GM23338 (cell line): ENCODE measurements around the gene PIEZO2. TPM values are rescaled to one million over a fixed set of nuclear protein-coding genes. Genes with fewer than 3 reads are reported as not detected.

Source experiments
- ATAC-seq: fragments of 200-7000 bp; cut with Tn5 transposase; 3 replicates; pipeline ENCODE4 v1.9.1; 2020
- DNase-seq: peaks from one replicate; pipeline ENCODE4 v3.0.0-alpha.2; 2015; ENCODE audit warnings: low spot score
- H2AFZ ChIP-seq: fragments of 200-600 bp; sonication (generic); 2 replicates; pipeline ENCODE4 v1.8.0; 2016; ENCODE audit warnings: antibody characterized with exemption, mild to moderate bottlenecking, moderate library complexity
- H3F3A ChIP-seq: fragments of 200-600 bp; sonication (generic); replicated peaks from 2 replicates; pipeline ENCODE4 v1.8.0; 2017; ENCODE audit warnings: antibody characterized with exemption, mixed run types, low read depth
- H3K27ac ChIP-seq: fragments of 200-600 bp; sonication (generic); 2 replicates; pipeline ENCODE4 v1.6.1; 2016; ENCODE audit warnings: low read depth
- H3K27me3 ChIP-seq: fragments of 200-600 bp; sonication (generic); 2 replicates; pipeline ENCODE4 v1.8.0; 2016; ENCODE audit warnings: mild to moderate bottlenecking, mixed run types, moderate library complexity; ENCODE audit not compliant: insufficient read depth
- H3K36me3 ChIP-seq: fragments of 200-600 bp; sonication (generic); 2 replicates; pipeline ENCODE4 v1.8.0; 2016; ENCODE audit warnings: mild to moderate bottlenecking; ENCODE audit not compliant: insufficient read depth
- H3K4me1 ChIP-seq: fragments of 200-600 bp; sonication (generic); 2 replicates; pipeline ENCODE4 v1.8.0; 2016; ENCODE audit warnings: mild to moderate bottlenecking, moderate library complexity; ENCODE audit not compliant: insufficient read depth
- H3K4me2 ChIP-seq: fragments of 200-600 bp; sonication (generic); 2 replicates; pipeline ENCODE4 v1.7.1; 2017; ENCODE audit warnings: mixed run types
- H3K4me3 ChIP-seq: fragments of 200-600 bp; sonication (generic); 2 replicates; pipeline ENCODE4 v1.6.1; 2016; ENCODE audit warnings: mixed run types
- H3K79me2 ChIP-seq: fragments of 200-600 bp; sonication (generic); replicated peaks from 2 replicates; pipeline ENCODE4 v1.8.0; 2017; ENCODE audit warnings: mild to moderate bottlenecking; ENCODE audit not compliant: insufficient read depth
- H3K9me2 ChIP-seq: fragments of 200-600 bp; sonication (generic); 2 replicates; pipeline ENCODE4 v1.8.0; 2017; ENCODE audit not compliant: insufficient read depth
- H4K20me1 ChIP-seq: fragments of 200-600 bp; sonication (generic); replicated peaks from 2 replicates; pipeline ENCODE4 v1.8.0; 2017; ENCODE audit warnings: mild to moderate bottlenecking; ENCODE audit not compliant: insufficient read depth
- H3K27ac Mint-ChIP-seq: 2 replicates; pipeline ENCODE4 v1.8.0; 2020; ENCODE audit warnings: inconsistent platforms, mild to moderate bottlenecking, moderate library complexity, mixed read lengths
- H3K27me3 Mint-ChIP-seq: 3 replicates; pipeline ENCODE4 v1.8.0; 2022; ENCODE audit warnings: low read depth, mild to moderate bottlenecking, moderate library complexity, mixed read lengths, inconsistent platforms; ENCODE audit not compliant: insufficient read depth, poor library complexity
- H3K36me3 Mint-ChIP-seq: 3 replicates; pipeline ENCODE4 v1.8.0; 2021; ENCODE audit warnings: low read depth, mild to moderate bottlenecking, inconsistent platforms, moderate library complexity, mixed read lengths
- H3K4me1 Mint-ChIP-seq: 3 replicates; pipeline ENCODE4 v1.8.0; 2020; ENCODE audit warnings: mild to moderate bottlenecking, inconsistent platforms, mixed read lengths
- H3K4me3 Mint-ChIP-seq: 3 replicates; pipeline ENCODE4 v1.8.0; 2021; ENCODE audit warnings: moderate library complexity, mild to moderate bottlenecking, inconsistent platforms, mixed read lengths
- H3K9me3 Mint-ChIP-seq: 3 replicates; pipeline ENCODE4 v1.8.0; 2020; ENCODE audit warnings: moderate library complexity, mild to moderate bottlenecking, inconsistent platforms, mixed read lengths
- CREB1 ChIP-seq: fragments of 250-450 bp; sonication (Bioruptor Pico); IDR thresholded peaks from 2 replicates; pipeline ENCODE4 v1.5.0; 2020; ENCODE audit warnings: low read depth, mild to moderate bottlenecking, moderate library complexity
- EZH2 ChIP-seq: fragments of 200-600 bp; sonication (generic); IDR thresholded peaks from one replicate; pipeline ENCODE4 v1.8.0; 2017; ENCODE audit warnings: antibody characterized with exemption, mild to moderate bottlenecking, low read depth; ENCODE audit not compliant: unreplicated experiment
- EZH2phosphoT487 ChIP-seq: fragments of 200-600 bp; sonication (generic); IDR thresholded peaks from one replicate; pipeline ENCODE4 v1.8.1; 2018; ENCODE audit warnings: antibody characterized with exemption; ENCODE audit not compliant: unreplicated experiment
- JUNB ChIP-seq: IDR thresholded peaks from one replicate; pipeline ENCODE4 v1.6.1; 2016; ENCODE audit warnings: antibody characterized with exemption; ENCODE audit not compliant: unreplicated experiment
- NANOG ChIP-seq: IDR thresholded peaks from 2 replicates; pipeline ENCODE4 v1.6.1; 2016; ENCODE audit warnings: antibody characterized with exemption, borderline replicate concordance
- STAT1 ChIP-seq: IDR thresholded peaks from one replicate; pipeline ENCODE4 v1.6.1; 2016; ENCODE audit warnings: antibody characterized with exemption; ENCODE audit not compliant: unreplicated experiment
- ZNF114 ChIP-seq: fragments of 250-450 bp; sonication (Bioruptor Pico); IDR thresholded peaks from 2 replicates; pipeline ENCODE4 v1.5.0; 2020; ENCODE audit warnings: mild to moderate bottlenecking, moderate library complexity
- ZNF331 ChIP-seq: fragments of 250-450 bp; sonication (Bioruptor Pico); IDR thresholded peaks from 2 replicates; pipeline ENCODE4 v1.5.0; 2020; ENCODE audit warnings: low read depth, mild to moderate bottlenecking, moderate library complexity
- polyA plus RNA-seq: library from polyadenylated mRNA; unstranded; fragments of >200 nt; fragmentation: Nextera tagmentation; extraction: Ambion mirVana; gene quantifications from 2 replicates; pipeline ENCODE4 v1.2.1, GENCODE V29; 2016
- total RNA-seq: library from RNA; depleted of rRNA; stranded (reverse); fragments of >200 nt; shearing (Covaris generic); gene quantifications from 2 replicates; pipeline ENCODE4 v1.2.3, GENCODE V29; 2014
- TF ChIP-seq, protein P1 (sequence below), 2 experiments: fragments of 200-600 bp in 1 of 2; sonication (generic) in 1 of 2; conservative IDR thresholded peaks; 2 replicates each; pipeline versions ENCODE4 v1.5.1 to v1.6.1; 2016 to 2017; ENCODE audit warnings: antibody characterized with exemption in 2 of 2, low read depth in 2 of 2, mild to moderate bottlenecking in 2 of 2, moderate library complexity in 1 of 2
- TF ChIP-seq, protein P2 (sequence below): IDR thresholded peaks from 2 replicates; pipeline ENCODE4 v1.6.1; 2016; ENCODE audit warnings: antibody characterized with exemption

The PIEZO2 gene
- total and polyA plus RNA-seq, 2 experiments from 2014 or later, result 4.8 to 8.2 TPM

DNA sequence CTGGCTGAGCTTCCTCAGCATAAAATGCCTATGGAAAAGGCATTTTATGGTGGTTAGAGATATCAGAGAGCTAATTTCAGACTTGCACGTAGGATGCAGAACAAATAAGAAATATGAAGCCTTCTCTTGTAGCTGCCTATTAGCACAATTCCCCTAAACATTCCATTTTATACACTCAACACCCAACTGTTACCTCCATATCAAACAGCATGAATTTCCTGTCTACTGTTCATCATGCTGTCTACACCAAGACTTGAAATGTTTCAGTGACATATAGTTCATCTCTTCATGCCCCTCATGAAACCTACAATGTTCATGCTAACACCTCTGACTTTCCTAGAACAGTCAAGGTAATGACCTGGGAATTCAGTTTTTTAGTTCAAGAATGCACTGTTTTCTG lies 249.9 kb downstream of the PIEZO2 start:
- no peak overlapping the region for H2AFZ ChIP-seq
- ATAC-seq, result no peak
- DNase-seq, result no peak
- H3F3A ChIP-seq, result no peaks in the 10 kb centered on the region
- no peak for TF ChIP-seq JUNB
- no peak for TF ChIP-seq EZH2phosphoT487
- TF ChIP-seq STAT1, result no peak
- no peak for TF ChIP-seq NANOG
- no peaks in the 10 kb centered on the region for H3K4me1 ChIP-seq
- no peak overlapping the region for H3K4me3 ChIP-seq
- Mint-ChIP-seq H3K36me3 (peaks cover 2% of the 10 kb centered on the region; the same call in 1 of the 3 replicates), H3K4me3 (no peak overlapping the region), H3K27ac (no peak overlapping the region), H3K27me3 (peaks cover 5% of the 10 kb centered on the region), H3K9me3 (no peaks in the 10 kb centered on the region), H3K4me1 (peaks cover 6% of the 10 kb centered on the region; the same call in 2 of the 3 replicates)
- no peaks in the 10 kb centered on the region for H3K36me3 ChIP-seq
- no peaks in the 10 kb centered on the region for H4K20me1 ChIP-seq
- H3K27ac ChIP-seq, result no peak overlapping the region
- no peaks in the 10 kb centered on the region for H3K9me2 ChIP-seq
- H3K27me3 ChIP-seq, result no peaks in the 10 kb centered on the region
- no peak overlapping the region for H3K4me2 ChIP-seq
- no peaks in the 10 kb centered on the region for H3K79me2 ChIP-seq

DNA sequence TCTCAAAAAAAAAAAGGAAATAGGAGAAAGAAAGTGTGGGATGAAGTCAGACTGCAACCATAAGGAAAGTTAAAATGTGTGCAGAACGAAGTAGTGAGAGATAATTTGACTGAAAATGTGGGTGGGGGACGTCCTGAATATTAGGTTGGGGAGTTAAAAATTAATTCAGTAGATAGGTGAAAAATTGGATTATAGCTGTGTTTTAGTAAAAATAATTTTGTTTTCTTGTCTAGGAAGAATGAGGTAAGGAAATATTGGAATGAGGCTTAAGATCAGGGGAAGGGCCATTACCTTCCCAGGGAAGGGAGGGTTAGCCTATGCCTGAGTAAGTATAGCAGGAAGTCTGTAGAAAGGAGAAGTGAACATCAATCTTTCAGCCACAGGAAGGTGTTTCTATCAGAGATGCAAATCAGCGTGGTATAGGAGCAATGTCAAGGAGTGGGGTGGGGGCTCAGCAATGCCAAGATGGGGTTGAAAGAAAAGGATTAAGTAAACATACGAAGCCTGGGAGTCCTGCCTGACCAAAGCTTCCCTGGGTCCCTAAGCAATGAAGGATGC lies 250.9 kb downstream of the PIEZO2 start:
- Mint-ChIP-seq H3K4me3 (no peak overlapping the region), H3K36me3 (peaks cover 2% of the 10 kb centered on the region; the same call in 1 of the 3 replicates), H3K9me3 (no peaks in the 10 kb centered on the region), H3K27ac (no peak overlapping the region; the same call in 1 of the 2 replicates), H3K27me3 (peaks cover 7% of the 10 kb centered on the region), H3K4me1 (peaks cover 6% of the 10 kb centered on the region)
- ATAC-seq (no peak), DNase-seq (no peak)
- no peaks in the 10 kb centered on the region for H4K20me1 ChIP-seq
- H3K36me3 ChIP-seq, result no peaks in the 10 kb centered on the region
- H3K27me3 ChIP-seq, result no peaks in the 10 kb centered on the region
- no peaks in the 10 kb centered on the region for H3F3A ChIP-seq
- TF ChIP-seq EZH2, result no peak
- H3K79me2 ChIP-seq, result no peaks in the 10 kb centered on the region
- no peak overlapping the region for H3K27ac ChIP-seq
- H3K9me2 ChIP-seq, result no peaks in the 10 kb centered on the region
- H3K4me3 ChIP-seq, result no peak overlapping the region
- H3K4me1 ChIP-seq, result no peaks in the 10 kb centered on the region
- no peak overlapping the region for H3K4me2 ChIP-seq
- no peak overlapping the region for H2AFZ ChIP-seq

DNA sequence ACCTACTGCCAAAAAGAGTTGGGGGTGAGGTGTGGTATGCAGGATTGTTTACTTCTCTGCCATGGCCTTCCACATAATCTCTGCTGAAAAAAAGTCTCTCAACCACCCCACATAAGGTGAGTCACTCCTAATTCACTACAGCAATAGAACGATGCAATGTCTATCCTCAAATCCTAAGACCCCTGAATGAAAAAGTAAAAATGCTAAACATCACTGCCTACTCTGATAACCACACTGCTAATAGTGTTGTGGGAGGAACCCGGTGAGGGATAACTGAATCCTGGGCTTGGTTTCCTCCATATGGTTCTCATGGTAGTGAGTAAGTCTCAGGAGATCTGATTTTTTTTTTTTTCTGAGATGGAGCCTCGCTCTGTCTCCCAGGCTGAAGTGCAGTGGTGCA lies 252.5 kb downstream of the PIEZO2 start:
- Histone ChIP-seq H3F3A (no peaks in the 10 kb centered on the region), H4K20me1 (no peaks in the 10 kb centered on the region), H3K4me2 (no peak overlapping the region), H3K79me2 (no peaks in the 10 kb centered on the region), H3K9me2 (no peaks in the 10 kb centered on the region), H3K4me3 (no peak overlapping the region), H3K36me3 (no peaks in the 10 kb centered on the region), H2AFZ (no peak overlapping the region), H3K27me3 (no peaks in the 10 kb centered on the region), H3K27ac (no peak overlapping the region), H3K4me1 (no peaks in the 10 kb centered on the region; the same call in 1 of the 2 replicates)
- peaks cover 15% of the 10 kb centered on the region for H3K4me1 Mint-ChIP-seq
- H3K4me3 Mint-ChIP-seq, result no peak overlapping the region
- DNase-seq (no peak), ATAC-seq (no peak)
- H3K36me3 Mint-ChIP-seq, result peaks cover 2% of the 10 kb centered on the region; the same call in 1 of the 3 replicates
- peaks cover 4% of the 10 kb centered on the region for H3K27me3 Mint-ChIP-seq
- no peaks in the 10 kb centered on the region for H3K9me3 Mint-ChIP-seq
- no peak overlapping the region for H3K27ac Mint-ChIP-seq
- TF ChIP-seq ZNF331 (CRISPR knock-in tag), result no peak
- TF ChIP-seq, protein P1, sequence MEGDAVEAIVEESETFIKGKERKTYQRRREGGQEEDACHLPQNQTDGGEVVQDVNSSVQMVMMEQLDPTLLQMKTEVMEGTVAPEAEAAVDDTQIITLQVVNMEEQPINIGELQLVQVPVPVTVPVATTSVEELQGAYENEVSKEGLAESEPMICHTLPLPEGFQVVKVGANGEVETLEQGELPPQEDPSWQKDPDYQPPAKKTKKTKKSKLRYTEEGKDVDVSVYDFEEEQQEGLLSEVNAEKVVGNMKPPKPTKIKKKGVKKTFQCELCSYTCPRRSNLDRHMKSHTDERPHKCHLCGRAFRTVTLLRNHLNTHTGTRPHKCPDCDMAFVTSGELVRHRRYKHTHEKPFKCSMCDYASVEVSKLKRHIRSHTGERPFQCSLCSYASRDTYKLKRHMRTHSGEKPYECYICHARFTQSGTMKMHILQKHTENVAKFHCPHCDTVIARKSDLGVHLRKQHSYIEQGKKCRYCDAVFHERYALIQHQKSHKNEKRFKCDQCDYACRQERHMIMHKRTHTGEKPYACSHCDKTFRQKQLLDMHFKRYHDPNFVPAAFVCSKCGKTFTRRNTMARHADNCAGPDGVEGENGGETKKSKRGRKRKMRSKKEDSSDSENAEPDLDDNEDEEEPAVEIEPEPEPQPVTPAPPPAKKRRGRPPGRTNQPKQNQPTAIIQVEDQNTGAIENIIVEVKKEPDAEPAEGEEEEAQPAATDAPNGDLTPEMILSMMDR (conservative IDR thresholded peaks at IDR 0.05; ENCODE audit: low read depth in 2 of 2), result no peak
- no peak for TF ChIP-seq STAT1
- no peak for TF ChIP-seq JUNB
- TF ChIP-seq NANOG, result no peak
- no peak for TF ChIP-seq EZH2phosphoT487
- no peak for TF ChIP-seq ZNF114 (CRISPR knock-in tag)
- TF ChIP-seq CREB1 (CRISPR knock-in tag), result no peak
- TF ChIP-seq, protein P2, sequence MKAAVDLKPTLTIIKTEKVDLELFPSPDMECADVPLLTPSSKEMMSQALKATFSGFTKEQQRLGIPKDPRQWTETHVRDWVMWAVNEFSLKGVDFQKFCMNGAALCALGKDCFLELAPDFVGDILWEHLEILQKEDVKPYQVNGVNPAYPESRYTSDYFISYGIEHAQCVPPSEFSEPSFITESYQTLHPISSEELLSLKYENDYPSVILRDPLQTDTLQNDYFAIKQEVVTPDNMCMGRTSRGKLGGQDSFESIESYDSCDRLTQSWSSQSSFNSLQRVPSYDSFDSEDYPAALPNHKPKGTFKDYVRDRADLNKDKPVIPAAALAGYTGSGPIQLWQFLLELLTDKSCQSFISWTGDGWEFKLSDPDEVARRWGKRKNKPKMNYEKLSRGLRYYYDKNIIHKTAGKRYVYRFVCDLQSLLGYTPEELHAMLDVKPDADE, result no peak
